Glomerular endothelial cell (primary cell): ENCODE data around the gene GALNT3. TPM values are rescaled to one million over a fixed set of nuclear protein-coding genes. Genes with fewer than 3 reads are reported as not detected.

Experiments used
- DNase-seq: peaks from one replicate; pipeline ENCODE4 v3.0.0-alpha.2; 2011; ENCODE audit warnings: low read depth, low spot score; ENCODE audit errors: extremely low read depth
- total RNA-seq: library from RNA; depleted of rRNA; stranded (reverse); fragments of >200 nt; gene quantifications from 2 replicates; pipeline ENCODE4 v1.2.3, GENCODE V29; 2015

GALNT3 gene
- total RNA-seq, 1 donor from 2014 or later: 4.0 TPM

DNA sequence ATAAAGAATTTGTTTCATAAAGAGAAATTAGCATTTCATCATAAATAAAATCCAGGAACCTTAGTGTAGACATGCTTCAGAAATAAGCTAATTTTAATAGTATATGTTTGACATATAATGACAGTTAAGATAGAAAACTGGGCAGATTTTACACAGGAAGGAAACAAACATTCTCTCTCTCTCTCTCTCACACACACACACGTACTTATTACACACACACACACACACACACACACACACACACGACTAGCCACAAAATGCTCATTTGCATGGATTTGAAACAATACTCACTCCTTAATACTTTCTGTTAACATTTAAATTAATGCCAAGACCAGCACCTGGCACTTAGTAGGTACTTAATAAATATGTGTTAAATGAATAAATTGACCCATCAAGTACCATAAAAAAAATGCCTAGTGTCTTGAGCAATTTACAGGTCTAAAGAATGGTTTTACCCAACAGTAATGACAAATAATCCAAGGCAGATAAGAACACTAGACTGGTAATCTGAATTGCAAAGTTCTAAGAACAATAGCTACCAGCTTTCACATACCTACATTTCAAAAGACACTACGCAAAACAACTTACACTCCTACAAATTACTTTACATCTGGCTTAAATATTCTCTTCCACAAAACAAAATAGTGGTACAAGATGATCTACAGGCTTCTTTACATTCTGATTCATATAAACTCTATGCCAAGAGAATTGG is 2.9 kb upstream of the GALNT3 start:
- no peak for DNase-seq

DNA sequence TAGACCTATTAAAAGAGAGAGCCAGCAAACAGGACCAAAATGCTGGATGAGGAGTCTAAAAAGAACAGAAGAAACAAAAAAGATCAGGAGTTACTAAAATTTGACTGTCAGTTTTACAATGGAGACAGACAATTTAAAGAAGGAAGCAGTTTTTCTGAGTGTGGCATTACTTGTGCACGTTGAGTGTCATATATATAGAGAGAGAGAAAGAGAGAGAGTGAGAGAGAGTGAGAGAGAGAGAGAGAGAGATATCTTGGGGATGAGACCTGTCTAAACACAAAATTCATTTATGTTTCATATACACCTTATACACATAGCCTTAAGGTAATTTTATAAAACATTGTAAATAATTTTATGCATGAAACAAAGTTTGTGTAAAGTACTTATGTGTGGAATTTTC is 2.1 kb upstream of the GALNT3 start:
- no peak for DNase-seq

DNA sequence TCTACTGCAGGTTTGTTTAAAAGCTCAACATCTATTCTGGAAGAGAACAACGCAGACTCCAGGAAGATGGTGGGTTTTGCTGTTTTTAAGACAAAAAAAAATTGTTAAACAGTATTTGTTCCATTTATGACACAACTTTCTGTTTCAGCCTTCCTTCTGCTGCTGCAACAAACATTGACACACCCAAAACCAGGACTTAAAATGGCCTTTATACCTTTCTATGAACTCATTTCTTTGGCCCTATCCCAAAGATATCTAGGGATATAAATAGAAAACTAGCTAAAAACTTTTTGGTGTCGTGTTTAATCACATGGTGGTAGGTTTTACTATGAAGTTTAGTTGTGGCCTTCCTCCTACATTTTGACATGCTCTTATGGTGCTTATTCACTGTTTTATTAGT is 964 bp upstream of the GALNT3 start:
- DNase-seq: no peak

DNA sequence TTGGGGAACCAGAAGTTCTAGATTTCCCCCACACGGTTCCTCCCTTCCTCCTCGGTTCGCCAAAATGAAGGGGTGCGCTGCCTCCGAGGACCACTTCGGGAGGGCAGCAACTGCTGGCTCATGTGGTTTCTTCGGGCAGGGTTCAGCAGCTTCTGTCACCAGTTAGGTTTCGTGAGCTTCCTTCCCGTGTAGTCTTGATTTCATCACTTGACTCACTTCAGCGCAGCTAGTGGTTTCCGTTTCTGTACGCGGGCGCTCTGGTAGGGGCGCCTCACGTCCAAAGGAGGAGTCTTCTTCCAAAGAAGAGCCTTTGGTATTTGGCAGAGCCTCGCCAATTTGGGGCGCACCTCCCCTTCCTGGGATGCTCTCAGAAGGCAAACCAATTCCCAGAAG is 485 bp upstream of the GALNT3 start:
- no peak for DNase-seq

DNA sequence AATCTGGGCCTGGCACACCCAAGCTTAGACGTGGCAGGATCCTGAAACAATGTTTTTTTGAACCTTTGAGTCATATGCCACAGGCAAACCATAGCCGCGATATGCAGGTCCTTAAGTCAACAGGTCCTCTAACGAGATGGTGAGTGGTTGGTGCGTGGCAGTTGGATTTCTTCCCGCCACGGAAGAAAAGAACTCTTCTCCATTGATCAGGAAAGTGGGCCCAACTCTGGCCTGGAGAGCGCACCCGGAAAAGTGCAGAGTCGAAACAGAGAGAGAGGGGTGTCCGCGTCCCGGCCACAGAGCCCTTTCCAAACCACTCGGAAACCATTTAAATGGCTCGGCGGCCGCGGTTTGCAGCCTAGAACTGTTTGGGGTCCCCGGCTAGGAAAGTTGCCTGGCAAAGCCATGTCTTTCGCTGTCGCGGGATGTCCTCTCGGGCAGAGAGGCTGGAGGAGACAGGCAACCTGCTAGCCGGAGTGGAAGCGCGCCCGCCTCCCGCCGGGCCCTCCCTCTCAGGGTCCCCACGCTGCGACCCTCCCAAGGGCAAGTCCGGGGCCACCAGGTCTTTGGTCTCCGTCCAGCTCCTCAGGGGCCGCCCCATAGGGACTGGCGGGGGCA is 777 bp downstream of the GALNT3 start:
- no peak for DNase-seq

DNA sequence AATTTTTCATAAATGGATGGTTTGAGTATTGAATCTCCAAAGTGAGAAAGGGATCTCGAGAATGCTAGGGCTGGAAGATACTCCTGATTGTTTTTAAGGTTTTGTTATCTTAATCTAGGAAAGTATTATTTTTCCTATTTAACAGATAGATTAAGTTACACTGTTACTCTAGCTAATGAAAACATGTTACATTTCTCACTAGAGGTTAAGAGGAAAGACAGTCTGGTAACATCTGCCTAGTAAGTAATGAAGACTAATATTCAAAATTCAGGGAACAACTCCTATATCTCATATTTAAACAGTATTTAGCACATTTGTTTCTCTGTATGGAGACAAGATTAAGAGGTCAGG is 2.0 kb downstream of the GALNT3 start:
- no peak for DNase-seq

DNA sequence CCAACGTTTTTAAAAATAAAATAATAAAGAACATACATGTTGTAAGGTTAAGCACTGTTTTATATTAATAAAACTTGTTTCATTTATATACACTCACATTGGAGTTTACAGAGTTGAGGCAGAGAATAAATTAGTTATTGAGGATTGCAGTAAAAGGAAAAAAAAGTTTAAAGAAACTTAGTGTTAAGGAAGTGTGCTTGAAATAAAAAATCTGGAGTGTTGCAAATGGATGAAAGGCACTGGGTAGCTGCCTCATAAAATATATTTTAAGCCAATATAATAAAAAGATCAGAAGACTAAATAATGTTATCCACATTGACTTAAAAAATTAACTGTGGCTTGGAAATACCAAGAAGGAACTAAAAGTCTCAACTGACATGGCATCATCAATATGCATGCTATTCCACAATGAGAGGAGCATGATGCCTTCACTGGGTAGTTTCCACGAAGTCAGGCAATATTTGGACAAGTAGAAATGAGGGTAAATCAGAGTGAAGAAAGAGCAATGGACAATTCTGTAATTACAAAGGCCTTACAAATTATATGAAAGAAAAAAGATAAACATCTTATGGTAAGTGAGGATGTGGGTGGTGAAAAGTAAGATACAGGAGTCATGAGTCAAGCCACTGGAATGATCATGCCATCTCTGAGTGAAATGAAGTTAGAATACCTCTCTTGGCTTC is 2.5 kb downstream of the GALNT3 start:
- DNase-seq: no peak

DNA sequence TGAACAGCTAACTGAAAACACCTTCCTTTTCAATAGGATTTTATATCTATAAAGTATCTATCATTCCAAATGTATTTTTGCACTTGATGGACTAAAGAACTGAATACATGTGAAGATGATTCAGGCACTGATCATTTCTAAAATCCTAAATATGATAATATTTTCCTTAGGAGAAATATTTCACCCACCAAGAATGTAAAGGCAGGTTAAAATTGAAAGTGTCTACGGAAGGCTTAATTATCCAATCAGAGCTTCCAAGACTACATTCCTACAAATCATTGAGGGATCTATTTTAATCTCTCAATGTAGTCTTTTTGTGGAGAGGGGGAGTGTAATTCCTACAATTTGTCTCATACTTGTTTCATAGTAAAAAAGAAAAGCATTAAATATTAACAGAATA is 3.6 kb downstream of the GALNT3 start:
- no peak for DNase-seq

DNA sequence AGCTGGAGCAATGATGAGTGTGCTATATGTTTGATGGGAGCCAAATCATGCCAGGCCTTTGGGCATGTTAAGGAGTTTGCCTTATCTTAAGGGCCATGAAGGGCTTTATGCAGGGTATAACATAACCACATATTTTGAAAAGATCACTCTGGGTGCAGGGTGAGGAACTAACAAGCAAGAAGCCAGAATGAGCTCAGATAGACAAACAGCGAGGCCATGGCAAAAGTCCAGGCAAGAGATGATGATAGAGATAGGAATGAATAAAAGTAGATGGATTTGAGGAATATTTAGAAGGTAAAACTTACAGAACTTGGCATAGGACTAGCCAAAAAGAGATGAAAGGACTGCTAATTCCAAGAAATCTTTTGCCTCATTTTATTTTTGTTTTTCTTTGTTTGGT is 6.7 kb downstream of the GALNT3 start:
- DNase-seq: no peak

DNA sequence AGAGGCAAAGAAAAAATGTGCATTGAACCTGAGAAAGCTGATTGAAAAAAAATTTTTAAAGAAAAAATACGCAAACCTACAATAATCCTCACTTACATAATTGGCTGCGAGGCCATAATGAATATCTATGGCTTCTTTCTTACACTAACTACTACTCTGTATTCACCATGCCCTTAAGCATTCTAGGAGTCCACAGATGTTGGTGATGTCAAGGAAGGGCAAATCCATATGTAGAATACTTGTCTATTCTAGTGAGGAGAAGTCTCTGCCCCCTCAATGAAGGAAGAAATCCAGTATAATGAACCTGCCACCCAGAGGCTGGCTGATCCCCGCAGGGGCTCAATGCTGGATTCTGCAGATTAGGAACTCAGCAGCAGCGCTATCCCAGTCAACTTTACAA is 14.3 kb downstream of the GALNT3 start:
- DNase-seq: no peak

DNA sequence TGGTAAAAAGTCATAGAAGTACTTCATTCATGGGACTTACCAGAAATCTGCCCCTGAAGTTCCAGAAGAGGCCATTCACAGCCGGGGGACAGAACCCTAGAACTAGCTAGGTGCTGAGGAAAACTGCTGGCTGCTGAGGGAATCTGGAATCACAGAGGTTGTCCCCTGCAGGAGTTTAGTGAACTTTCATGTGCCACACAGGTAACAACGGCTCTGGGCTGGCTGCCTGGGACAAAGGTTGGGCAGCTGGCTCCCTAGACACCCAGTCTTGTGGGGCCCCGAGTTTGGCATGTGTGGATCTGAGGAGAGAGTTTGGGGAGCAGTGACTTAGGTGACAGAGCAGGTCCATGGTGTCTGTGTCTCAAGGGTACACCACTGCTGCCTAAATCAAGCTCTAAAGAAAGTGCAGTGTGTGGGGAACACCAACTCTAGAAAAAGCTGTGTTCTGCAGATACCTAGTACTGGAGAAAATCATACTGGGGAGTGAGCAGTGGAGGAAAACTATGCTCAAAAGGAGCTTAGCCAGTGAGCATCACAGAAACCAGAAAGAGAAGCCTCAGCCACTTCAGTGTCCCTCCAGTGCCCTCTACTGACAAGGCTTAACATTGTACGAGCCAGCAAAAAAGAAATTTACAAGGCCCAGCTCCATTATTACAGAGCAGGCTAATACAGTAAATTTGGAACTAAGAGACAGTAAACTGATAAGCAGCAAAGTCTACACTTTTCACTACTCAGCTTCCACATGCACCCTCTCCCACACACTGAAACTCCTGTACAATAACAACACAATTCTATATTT is 15.2 kb downstream of the GALNT3 start:
- no peak for DNase-seq

DNA sequence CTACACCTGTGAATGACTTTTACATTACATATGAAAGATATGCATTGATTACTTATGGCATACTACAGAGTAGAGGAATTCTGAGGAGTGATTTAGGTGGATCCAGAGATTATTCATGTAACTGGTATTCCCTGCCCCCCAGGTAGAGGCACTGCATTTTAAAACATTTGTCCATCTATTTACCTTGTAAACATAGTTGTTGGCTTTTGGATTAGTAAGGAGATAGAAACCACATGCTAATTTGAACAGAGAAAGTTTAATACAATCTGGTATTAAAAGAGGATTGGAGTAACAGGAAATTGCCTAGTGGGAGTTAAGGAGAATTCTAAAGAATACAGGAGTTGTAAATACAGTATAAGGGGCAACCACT is 15.9 kb downstream of the GALNT3 start:
- no peak for DNase-seq

DNA sequence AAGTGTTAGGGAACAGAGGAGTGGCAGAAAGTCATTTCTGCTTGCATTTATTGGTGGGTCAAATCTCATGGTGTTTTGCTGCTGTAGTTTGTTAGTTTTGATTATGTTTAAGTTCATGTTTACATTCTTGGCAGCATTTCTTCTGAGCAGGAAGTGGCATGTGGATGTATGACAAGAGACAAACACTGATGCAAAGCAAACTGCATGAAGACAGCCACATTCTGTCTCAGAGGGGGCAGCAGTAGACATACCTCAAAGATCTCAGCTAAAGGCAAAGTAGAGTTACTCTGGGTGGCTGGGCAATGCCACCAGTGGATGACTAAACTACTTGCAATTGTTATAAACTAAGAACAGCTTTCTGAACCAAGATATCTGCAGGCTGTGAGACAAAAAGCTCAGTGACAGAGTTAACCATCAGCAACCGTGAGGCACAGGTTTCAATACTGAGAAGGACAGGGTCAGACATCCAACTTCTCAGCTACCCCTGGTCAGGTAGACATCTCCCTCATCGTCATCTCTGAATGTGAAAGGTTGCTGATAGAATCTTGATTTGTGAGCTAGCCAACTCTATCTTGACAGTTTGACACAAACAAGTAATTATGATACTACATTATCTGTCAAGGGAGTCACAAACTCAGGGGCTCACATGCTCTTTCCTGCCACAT is 16.4 kb downstream of the GALNT3 start:
- no peak for DNase-seq

DNA sequence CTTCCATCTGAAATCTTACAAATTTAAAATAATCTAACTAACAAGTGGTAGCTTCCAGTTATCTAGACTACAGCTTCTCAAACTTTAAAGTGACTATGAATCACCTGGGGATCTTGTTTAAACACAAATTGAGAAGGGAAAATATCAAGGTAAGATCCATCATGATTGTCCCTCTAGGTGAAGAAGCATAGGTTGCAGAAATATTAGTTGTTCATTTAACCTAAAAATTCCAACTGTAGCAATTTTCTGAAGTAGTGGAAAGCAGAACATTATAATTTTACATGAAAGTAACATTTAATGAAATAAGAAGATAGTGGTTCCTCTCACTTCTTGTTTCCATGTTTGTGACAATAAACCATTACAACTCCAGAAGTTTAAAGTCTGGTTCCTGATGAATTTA is 17.3 kb downstream of the GALNT3 start:
- DNase-seq: no peak

DNA sequence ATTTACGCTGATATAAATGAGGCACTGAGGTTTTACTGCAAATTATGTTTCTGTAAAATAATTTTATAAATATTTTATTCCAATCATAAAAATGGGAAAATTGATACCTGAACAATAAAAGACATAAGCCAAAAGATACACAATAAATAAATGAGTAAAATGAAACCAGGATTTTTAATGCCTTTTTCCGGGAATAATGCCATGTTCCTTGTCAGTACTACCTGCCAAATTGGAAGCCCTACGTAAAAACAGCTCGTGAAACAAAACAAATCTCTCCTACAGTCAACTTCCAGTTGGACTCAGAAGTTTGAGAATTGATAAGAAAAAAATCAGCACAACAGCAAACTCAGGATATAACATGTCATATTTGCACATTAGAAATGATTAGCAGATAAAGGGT is 18.0 kb downstream of the GALNT3 start:
- DNase-seq: no peak

DNA sequence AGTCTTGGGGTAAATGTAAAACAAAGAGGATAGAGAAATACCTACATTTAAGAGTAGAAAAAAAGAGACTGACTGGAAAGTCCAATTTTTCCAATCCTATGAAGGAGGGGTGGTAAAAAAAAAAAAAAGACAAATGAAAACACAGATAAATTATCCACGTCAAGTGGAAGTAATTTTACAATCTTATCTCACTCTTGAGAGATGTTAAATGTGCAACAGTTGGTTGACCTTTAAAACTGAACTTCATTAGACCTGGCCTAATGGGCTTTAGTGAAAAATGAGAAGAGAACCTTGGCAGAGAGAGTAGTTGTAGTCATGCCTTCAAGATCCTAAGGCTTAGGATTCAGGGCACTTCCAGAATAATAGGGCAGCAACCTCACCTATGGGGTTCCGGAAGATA is 20.4 kb downstream of the GALNT3 start:
- no peak for DNase-seq

DNA sequence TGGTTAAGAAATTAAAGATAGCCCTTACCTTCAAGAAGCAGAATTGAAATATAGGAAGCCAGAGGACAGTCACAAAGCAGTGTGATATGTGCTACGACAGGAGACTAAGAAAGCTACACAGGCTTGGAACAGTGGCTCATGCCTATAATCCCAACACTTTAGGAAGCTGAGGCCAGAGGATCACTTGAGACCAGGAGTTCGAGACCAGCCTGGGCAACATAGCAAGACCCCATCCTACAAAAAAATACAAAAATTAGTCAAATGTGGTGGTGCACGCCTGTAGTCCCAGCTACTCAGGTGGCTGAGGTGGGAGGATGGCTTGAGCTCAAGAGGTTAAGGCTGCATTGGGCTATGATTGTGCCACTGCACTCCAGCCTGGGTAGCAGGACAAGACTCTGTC is 21.9 kb downstream of the GALNT3 start:
- no peak for DNase-seq

DNA sequence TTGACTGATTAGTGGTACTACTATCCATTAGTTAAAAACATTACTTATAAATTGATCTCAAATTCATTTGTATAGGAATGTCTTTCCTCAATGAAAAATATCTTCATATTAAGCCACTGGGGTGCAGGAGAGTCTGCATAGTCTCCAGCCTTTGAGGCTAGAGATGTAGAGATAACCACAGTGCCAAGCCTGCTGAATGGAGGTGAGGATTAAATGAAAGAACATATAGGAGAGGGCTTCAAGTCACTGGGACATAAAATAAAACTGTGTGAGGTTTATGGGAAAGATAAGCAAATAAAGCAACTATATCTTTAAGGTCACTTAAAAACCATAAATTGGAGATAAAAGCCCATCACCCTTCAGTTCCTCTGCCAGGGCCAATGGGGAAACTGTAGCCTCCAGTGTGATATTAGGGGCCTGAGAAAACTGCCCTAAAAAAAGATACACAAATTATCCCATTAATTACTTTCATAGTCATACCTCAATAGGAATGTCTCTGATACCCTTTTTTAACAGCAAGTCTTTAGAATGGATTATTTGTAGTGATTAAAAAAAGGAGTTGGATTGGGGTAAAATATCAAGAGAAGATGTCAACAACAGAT is 27.6 kb downstream of the GALNT3 start:
- no peak for DNase-seq

DNA sequence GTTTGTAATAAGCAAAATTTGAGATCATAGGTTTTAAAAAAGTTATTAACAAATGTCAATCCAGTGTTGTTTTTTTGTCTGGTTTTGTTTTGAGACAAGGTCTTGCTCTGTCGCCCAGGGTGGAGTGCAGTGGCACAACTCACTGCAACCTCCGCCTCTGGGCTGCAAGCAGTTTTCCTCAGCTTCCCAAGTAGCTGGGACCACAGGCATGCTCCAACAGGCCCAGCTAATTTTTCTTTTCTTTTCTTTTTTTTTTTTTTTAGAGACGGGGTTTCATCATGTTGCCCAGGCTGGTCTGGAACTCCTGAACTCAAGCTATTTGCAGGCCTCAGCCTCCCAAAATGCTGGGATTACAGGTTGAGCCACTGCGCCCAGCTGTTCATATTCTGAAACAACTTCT is 31.3 kb downstream of the GALNT3 start:
- no peak for DNase-seq

DNA sequence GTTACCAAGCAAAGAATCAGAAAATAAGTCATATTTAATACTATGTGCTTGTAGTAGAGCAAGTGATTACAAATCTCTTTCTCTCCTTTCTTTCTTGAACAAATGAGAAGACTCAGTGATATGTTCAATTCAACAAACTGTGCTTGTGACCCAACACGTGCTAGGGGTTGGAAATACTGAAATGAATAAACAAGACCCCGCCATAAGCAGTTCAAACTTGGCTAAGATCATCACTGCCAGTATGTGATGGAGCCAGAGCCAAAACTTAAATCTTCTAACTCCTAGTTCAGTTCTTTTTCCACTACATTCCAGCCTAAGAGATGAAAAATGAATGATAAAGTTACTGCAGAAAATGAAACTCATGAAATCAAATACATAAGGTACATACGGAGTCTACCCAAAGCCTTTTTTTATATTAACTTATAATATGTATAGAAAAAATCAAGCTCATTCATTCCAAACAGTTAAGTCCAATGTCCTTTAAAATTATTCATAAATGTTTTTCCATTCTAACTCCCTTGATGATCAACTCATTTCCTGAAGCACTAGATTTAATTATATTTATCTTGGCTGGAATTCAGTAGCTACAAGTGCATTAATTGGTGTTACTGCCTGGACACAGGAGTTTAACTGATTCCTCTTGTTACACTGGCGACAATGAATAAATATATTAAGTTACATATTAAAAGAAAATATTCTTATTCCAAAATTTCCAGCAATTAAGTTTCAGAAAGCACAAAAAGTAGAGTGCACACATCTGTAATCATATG is 36.0 kb downstream of the GALNT3 start:
- DNase-seq: no peak
